Upper lobe of left lung (tissue), 6 donors: ENCODE results near the gene UBR4. TPM values are rescaled to one million over a fixed set of nuclear protein-coding genes. Genes with fewer than 3 reads are reported as not detected.

ENCODE experiments used
- ATAC-seq, 2 donors: fragments of 200-7000 bp; cut with Tn5 transposase; one replicate each; pipeline ENCODE4 v1.9.1; 2022; ENCODE audit warnings: mild to moderate bottlenecking in 2 of 2, moderate library complexity in 2 of 2; ENCODE audit not compliant: low FRiP score in 2 of 2
- DNase-seq, 2 donors: peaks; one replicate each; pipeline ENCODE4 v3.0.0-alpha.2; 2019 to 2020
- H3K27ac ChIP-seq, 4 donors: fragments of 200-600 bp; sonication (generic); one replicate each; pipeline ENCODE4 v1.5.1; 2016 to 2019
- H3K27me3 ChIP-seq, 4 donors: fragments of 200-600 bp; sonication (generic); one replicate each; pipeline ENCODE4 v1.5.1; 2017 to 2019
- H3K36me3 ChIP-seq, 4 donors: fragments of 200-600 bp; sonication (generic); one replicate each; pipeline ENCODE4 v1.5.1; 2016 to 2019
- H3K4me1 ChIP-seq, 4 donors: fragments of 200-600 bp; sonication (generic); one replicate each; pipeline ENCODE4 v1.5.1; 2018 to 2019
- H3K4me3 ChIP-seq, 4 donors: fragments of 200-600 bp; sonication (generic); one replicate each; pipeline ENCODE4 v1.5.1; 2017 to 2019; ENCODE audit warnings: mild to moderate bottlenecking in 2 of 4, moderate library complexity in 1 of 4
- H3K9me3 ChIP-seq, 4 donors: fragments of 200-600 bp; sonication (generic); one replicate each; pipeline ENCODE4 v1.5.1; 2018 to 2019
- CTCF ChIP-seq, 6 experiments: fragments of 450-650 bp in 4 of 6; fragments of 200-600 bp in 2 of 6; sonication (generic) in 2 of 6; IDR thresholded peaks; one replicate each; pipeline ENCODE4 v1.5.1; 2016 to 2019; ENCODE audit warnings: antibody characterized with exemption in 6 of 6
- EP300 ChIP-seq, 4 donors: sonication (generic); formaldehyde crosslinking; IDR thresholded peaks; one replicate each; pipeline ENCODE4 v1.5.1; 2017; ENCODE audit warnings: antibody characterized with exemption in 4 of 4, control low read depth in 2 of 4
- POLR2A ChIP-seq, 4 donors: fragments of 450-650 bp; IDR thresholded peaks; one replicate each; pipeline ENCODE4 v1.5.1; 2016 to 2017; ENCODE audit warnings: antibody characterized with exemption in 4 of 4, mild to moderate bottlenecking in 2 of 4
- POLR2AphosphoS5 ChIP-seq, 2 donors: sonication (generic); formaldehyde crosslinking; IDR thresholded peaks; one replicate each; pipeline ENCODE4 v1.5.1; 2017; ENCODE audit warnings: antibody characterized with exemption in 2 of 2
- WGBS, 2 donors: methylation state at CpG; one replicate each; pipeline ENCODE4 v1.1.5; 2017 to 2018; 5-methylcytosine and 5-hydroxymethylcytosine counted together
- total RNA-seq, 6 donors: library from RNA; depleted of rRNA in 4 of 6; stranded (reverse); fragments of >200 nt in 4 of 6; gene quantifications; one replicate each; pipeline versions ENCODE4 v1.1.0 to v1.2.1, GENCODE V29; 2016 to 2021
- donor health status: DM: no; HTN: no; CAD: no; lungs with moderate emphysema.
- donor health status: DM: no; HTN: yes; CAD: no; lungs with severe emphysema.

UBR4 gene
- total RNA-seq, 6 donors from 2014 or later: 101 to 317 (median 135) TPM

- ATAC-seq (no peak), DNase-seq (no peak)
- no peak overlapping the region for H3K4me3 ChIP-seq
- WGBS, 2 donors: 95% methylated on average over 3 of the region's 3 CpGs
- H3K9me3 ChIP-seq: no peaks in the 10 kb centered on the region
- no peaks in the 10 kb centered on the region for H3K4me1 ChIP-seq
- no peak overlapping the region for H3K27ac ChIP-seq
- peaks cover 45 to 99% (median 59%) of the 10 kb centered on the region in 4 donors for H3K36me3 ChIP-seq
- H3K27me3 ChIP-seq: no peaks in the 10 kb centered on the region
- no peak for TF ChIP-seq POLR2A (IDR thresholded peaks at IDR 0.05)
- TF ChIP-seq POLR2AphosphoS5 (IDR thresholded peaks at IDR 0.05): no peak
- TF ChIP-seq EP300 (IDR thresholded peaks at IDR 0.05): no peak
- TF ChIP-seq CTCF (IDR thresholded peaks at IDR 0.05): no peak
These were observed 18.3 kb downstream of the UBR4 start for GRCh38 chr1:19191811-19192210.

DNA sequence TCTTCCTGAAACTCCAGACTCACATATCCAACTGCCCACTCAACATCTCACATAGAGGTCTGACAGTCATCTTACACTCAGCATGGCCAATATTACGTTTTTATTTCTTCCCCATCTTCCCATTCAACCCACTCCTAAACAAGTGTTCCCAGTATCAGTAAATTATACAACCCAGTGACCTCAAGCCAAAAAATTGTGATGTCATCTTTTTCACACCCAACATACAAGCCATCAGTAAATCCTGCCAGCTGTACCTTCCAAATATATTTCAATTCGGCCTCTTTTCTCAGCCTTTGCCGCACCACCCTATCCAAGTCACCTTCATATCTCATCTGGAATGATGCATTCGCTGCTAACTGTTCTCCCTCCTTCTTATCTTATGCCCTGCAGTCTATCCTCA, 19.6 kb downstream of the UBR4 start:
- no peak for DNase-seq
- Histone ChIP-seq H3K27ac (no peak overlapping the region), H3K27me3 (no peaks in the 10 kb centered on the region), H3K4me3 (no peak overlapping the region), H3K9me3 (no peaks in the 10 kb centered on the region), H3K36me3 (peaks cover 51 to 99% (median 65%) of the 10 kb centered on the region in 4 donors), H3K4me1 (no peaks in the 10 kb centered on the region)
- 94 to 98% methylated on average over 4 of the region's 4 CpGs for WGBS, 2 donors
- TF ChIP-seq CTCF (IDR thresholded peaks at IDR 0.05) (no peak), POLR2A (IDR thresholded peaks at IDR 0.05) (no peak), EP300 (IDR thresholded peaks at IDR 0.05) (no peak), POLR2AphosphoS5 (IDR thresholded peaks at IDR 0.05) (no peak)
- no peak for ATAC-seq

- Histone ChIP-seq H3K27me3 (no peaks in the 10 kb centered on the region), H3K9me3 (no peaks in the 10 kb centered on the region), H3K4me1 (no peaks in the 10 kb centered on the region), H3K27ac (no peak overlapping the region), H3K4me3 (no peak overlapping the region), H3K36me3 (peaks cover 57 to 99% (median 67%) of the 10 kb centered on the region in 4 donors)
- DNase-seq: no peak
- TF ChIP-seq EP300 (IDR thresholded peaks at IDR 0.05) (no peak), POLR2AphosphoS5 (IDR thresholded peaks at IDR 0.05) (no peak), POLR2A (IDR thresholded peaks at IDR 0.05) (no peak), CTCF (IDR thresholded peaks at IDR 0.05) (no peak)
- no peak for ATAC-seq
- 75 to 77% methylated on average over 3 of the region's 3 CpGs for WGBS, 2 donors
These were observed 20.8 kb downstream of the UBR4 start for GRCh38 chr1:19189270-19189669.

GRCh38 chr1:19187852-19188251, 22.2 kb downstream of the UBR4 start:
- Histone ChIP-seq H3K4me3 (no peak overlapping the region), H3K27me3 (no peaks in the 10 kb centered on the region), H3K9me3 (no peaks in the 10 kb centered on the region), H3K27ac (no peak overlapping the region), H3K4me1 (no peaks in the 10 kb centered on the region), H3K36me3 (peaks cover 57 to 99% (median 70%) of the 10 kb centered on the region in 4 donors)
- ATAC-seq: no peak
- TF ChIP-seq POLR2A (IDR thresholded peaks at IDR 0.05): no peak
- TF ChIP-seq EP300 (IDR thresholded peaks at IDR 0.05): no peak
- TF ChIP-seq POLR2AphosphoS5 (IDR thresholded peaks at IDR 0.05): no peak
- TF ChIP-seq CTCF (IDR thresholded peaks at IDR 0.05): no peak
- DNase-seq: no peak

DNA sequence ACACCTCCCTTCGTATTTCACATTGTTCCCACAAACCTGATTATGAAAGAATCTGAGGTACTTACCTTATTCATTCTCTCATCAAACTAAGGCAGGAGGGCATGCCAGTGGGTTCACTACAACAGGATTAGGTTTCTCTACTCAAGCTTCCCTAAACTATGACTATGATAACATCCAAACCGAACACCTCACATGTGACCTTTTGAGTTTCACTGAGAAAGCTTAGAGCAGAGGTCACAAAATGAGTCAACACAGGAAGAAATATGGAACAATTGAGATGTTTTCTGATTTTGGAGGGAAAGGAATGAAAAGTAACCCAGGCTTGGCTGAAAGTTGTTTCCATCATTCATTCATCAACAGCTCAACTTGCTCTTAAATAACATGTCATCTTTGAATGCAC, 24.1 kb downstream of the UBR4 start:
- ATAC-seq: no peak
- no peaks in the 10 kb centered on the region for H3K9me3 ChIP-seq
- H3K27me3 ChIP-seq: no peaks in the 10 kb centered on the region
- TF ChIP-seq EP300 (IDR thresholded peaks at IDR 0.05) (no peak), POLR2A (IDR thresholded peaks at IDR 0.05) (no peak), POLR2AphosphoS5 (IDR thresholded peaks at IDR 0.05) (no peak), CTCF (IDR thresholded peaks at IDR 0.05) (no peak)
- H3K27ac ChIP-seq: no peak overlapping the region
- H3K4me3 ChIP-seq: no peak overlapping the region
- peaks cover 50 to 99% (median 70%) of the 10 kb centered on the region in 4 donors for H3K36me3 ChIP-seq
- 90% methylated on average over 2 of the region's 2 CpGs for WGBS, 2 donors
- DNase-seq: no peak
- H3K4me1 ChIP-seq: no peaks in the 10 kb centered on the region
